Left colon (tissue), 2 donors: ENCODE measurements around the gene RNPEP. TPM values are rescaled to one million over a fixed set of nuclear protein-coding genes. Genes with fewer than 3 reads are reported as not detected.
"Not testable (repeated sequence)": the region's sequence is repeated elsewhere in the genome, so short reads cannot be mapped to it uniquely, and the experiment has no call there.

Source experiments
- ATAC-seq: fragments of 200-7000 bp; cut with Tn5 transposase; one replicate; pipeline ENCODE4 v1.9.1; 2020; ENCODE audit warnings: mild to moderate bottlenecking, moderate library complexity
- DNase-seq, 2 donors: peaks; one replicate each; pipeline ENCODE4 v3.0.0-alpha.2; 2020
- intact Hi-C, 2 donors: fragments of 100-400 bp; cut with DNase I in 1 of 2; cut with micrococcal nuclease in 1 of 2; formaldehyde crosslinking; loops; one replicate each; pipeline versions ENCODE4 v1.11.2 to v1.14.0; 2022; cut with DNase I, micrococcal nuclease
- microRNA-seq, 2 donors: library from miRNA; unstranded; fragments of <30 nt; microRNA quantifications; one replicate each; pipeline versions ENCODE4 v1.1.0 to v1.2.0, GENCODE V29; 2020
- total RNA-seq, 2 donors: library from RNA; stranded (reverse); fragmentation: NEBNext Ultra II Directional; extraction: Animal tissue kit (Norgen Biotek cat#: 25700); gene quantifications; one replicate each; pipeline ENCODE4 v1.2.1, GENCODE V29; 2021
- donor health status: DM: no; HTN: no; CAD: no.
- donor health status: DM: yes; HTN: yes; CAD: no.

Gene RNPEP
- total RNA-seq, 2 donors from 2014 or later = 124 to 139 TPM

DNA sequence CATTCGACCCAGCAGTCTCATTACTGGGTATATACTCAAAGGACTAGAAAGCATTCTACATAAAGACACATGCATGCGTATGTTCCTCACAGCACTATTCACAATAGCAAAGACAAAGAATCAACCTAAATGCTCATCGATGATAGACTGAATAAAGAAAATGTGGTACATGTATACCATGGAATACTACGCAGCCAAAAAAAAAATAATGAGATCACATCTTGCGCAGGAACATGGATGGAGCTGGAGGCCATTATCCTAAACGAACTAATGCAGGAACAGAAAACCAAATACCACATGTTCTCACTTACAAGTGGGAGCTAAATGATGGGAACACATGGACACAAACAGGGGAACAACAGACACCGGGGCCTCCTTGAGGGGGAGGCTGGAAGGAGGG is 71.6 kb downstream of the RNPEP start:
- DNase-seq = no peak
- no peak for ATAC-seq
- intact Hi-C loops = no loop called here

DNA sequence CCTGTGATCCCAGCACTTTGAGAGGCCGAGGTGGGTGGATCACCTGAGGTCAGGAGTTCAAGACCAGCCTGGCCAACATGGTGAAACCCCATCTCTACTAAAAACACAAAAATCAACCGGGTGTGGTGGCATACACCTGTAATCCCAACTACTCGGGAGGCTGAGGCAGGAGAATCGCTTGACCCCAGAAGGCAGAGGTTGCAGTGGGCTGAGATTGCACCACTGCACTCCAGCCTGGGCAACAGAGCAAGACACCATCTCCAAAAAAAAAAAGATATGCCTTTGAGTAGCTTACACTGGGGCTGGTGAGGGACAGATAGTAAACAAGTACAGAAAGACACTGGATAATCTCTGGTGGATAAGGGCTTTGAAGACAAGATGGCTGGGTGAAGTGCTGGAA is 72.2 kb downstream of the RNPEP start:
- DNase-seq, intact Hi-C loops, ATAC-seq: not testable (repeated sequence)

Small RNAs within 50 kb of the gene (microRNA-seq; reads per million reads assigned to microRNA genes)
- gene MIR6740 = 0.53 to 1.4 reads per million in 2 donors

Other genes with a start within 250 kb of the RNPEP start
- 10 to 100 TPM; 22.0 to 24.3 TPM for gene IPO9, start 153.5 kb upstream of the RNPEP start, total RNA-seq
- 1 to 10 TPM; 1.7 to 2.6 TPM for gene SHISA4, start 93.8 kb upstream of the RNPEP start, total RNA-seq
- 10 to 100 TPM in 1 of 2 donors, 1 to 10 TPM in 1; 9.4 to 58.4 TPM for gene LMOD1, start 36.1 kb upstream of the RNPEP start, total RNA-seq
- 10 to 100 TPM; 53.1 to 60.1 TPM for gene TIMM17A, start 27.1 kb upstream of the RNPEP start, total RNA-seq
- 1,000 to 10,000 TPM; 1,089 to 1,608 TPM for gene ELF3, start 27.9 kb downstream of the RNPEP start, total RNA-seq
- 1 to 10 TPM in 1 of 2 donors, under 1 TPM in 1; 0.76 to 2.1 TPM for gene GPR37L1, start 140.3 kb downstream of the RNPEP start, total RNA-seq
- gene ARL8A, start 162.1 kb downstream of the RNPEP start, total RNA-seq = 10 to 100 TPM; 45.4 to 49.2 TPM
- 1 to 10 TPM; 1.8 to 4.7 TPM for gene PTPN7, start 178.0 kb downstream of the RNPEP start, total RNA-seq
- 1 to 10 TPM; 1.1 to 1.9 TPM for gene LGR6, start 211.2 kb downstream of the RNPEP start, total RNA-seq